PC-3 (cell line): Measurements from ENCODE around the gene KCNG3.

ENCODE experiments used
- CTCF ChIP-seq: fragments of 300-600 bp; sonication (generic); conservative IDR thresholded peaks from 2 replicates; pipeline ENCODE4 v1.5.1; 2017; ENCODE audit warnings: antibody characterized with exemption, low read depth, mild to moderate bottlenecking, low read length
- EZH2 ChIP-seq: fragments of 300-600 bp; sonication (generic); IDR thresholded peaks from one replicate; pipeline ENCODE4 v1.6.1; 2017; ENCODE audit warnings: antibody characterized with exemption, mild to moderate bottlenecking, low read length; ENCODE audit not compliant: unreplicated experiment
- EZH2phosphoT487 ChIP-seq: fragments of 300-600 bp; sonication (generic); IDR thresholded peaks from 2 replicates; pipeline ENCODE4 v1.6.1; 2018; ENCODE audit warnings: mild to moderate bottlenecking, antibody characterized with exemption, low read length, borderline replicate concordance

DNA sequence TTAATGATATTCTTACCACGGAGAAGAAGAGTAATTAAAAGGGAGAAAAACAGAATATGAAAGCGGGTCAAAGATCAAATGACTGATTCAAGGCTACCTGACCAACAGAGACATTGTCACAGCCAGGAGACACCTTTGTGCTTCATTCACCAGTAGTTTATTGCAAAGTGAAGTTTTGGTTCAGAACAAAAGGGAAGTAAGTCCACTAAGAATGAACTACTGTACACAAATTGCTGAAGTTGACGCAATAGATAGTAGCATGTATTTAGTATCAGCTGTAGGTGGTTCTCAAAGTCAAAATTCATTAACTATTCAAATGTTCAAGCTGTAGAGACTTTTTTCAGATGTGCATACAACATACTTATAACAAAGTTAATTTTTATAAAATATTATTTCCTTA is 68.1 kb downstream of the KCNG3 start:
- TF ChIP-seq CTCF = no peak
- no peak for TF ChIP-seq EZH2phosphoT487
- TF ChIP-seq EZH2 = no peak
